Astrocyte (in vitro differentiated cells and primary cell): ENCODE results near the gene GNAO1.
"Not testable (repeated sequence)": the region's sequence is repeated elsewhere in the genome, so short reads cannot be mapped to it uniquely, and the experiment has no call there.

Source experiments
- CTCF ChIP-seq: IDR thresholded peaks from 2 replicates; pipeline ENCODE4 v1.5.1; 2011; ENCODE audit warnings: low read depth, mild to moderate bottlenecking, inconsistent platforms, low read length, moderate library complexity; ENCODE audit not compliant: insufficient read depth
- EZH2 ChIP-seq: IDR thresholded peaks from 2 replicates; pipeline ENCODE4 v1.6.1; 2012; ENCODE audit warnings: mild to moderate bottlenecking, low read length, inconsistent platforms; ENCODE audit not compliant: insufficient read depth

DNA sequence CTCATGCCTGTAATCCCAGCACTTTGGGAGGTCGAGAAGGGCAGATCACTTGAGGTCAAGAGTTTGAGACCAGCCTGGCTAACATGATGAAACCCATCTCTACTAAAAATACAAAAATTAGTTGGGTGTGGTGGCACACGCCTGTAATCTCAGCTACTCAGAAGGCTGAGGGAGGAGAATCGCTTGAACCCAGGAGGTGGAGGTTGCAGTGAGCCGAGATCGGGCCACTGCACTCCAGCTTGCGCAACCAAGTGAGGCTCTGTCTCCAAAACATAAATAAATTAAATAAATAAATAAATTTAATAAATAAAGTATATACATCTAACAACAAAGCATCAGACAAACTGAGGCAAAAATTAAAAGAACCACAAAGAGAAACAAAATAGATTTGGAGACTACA, 184.5 kb downstream of the GNAO1 start:
- not testable (repeated sequence) for TF ChIP-seq CTCF, EZH2
